Osteoblast (primary cell): ENCODE results near the gene ADGRG6. TPM values are rescaled to one million over a fixed set of nuclear protein-coding genes. Genes with fewer than 3 reads are reported as not detected.

Experiments
- DNase-seq: peaks from one replicate; pipeline ENCODE4 v3.0.0; 2011; ENCODE audit warnings: low spot score, mixed read lengths; ENCODE audit not compliant: insufficient read length; ENCODE audit errors: missing footprints
- H2AFZ ChIP-seq: 2 replicates; pipeline ENCODE4 v1.6.0; 2011; ENCODE audit warnings: mild to moderate bottlenecking, low read length
- H3K27ac ChIP-seq: 2 replicates; pipeline ENCODE4 v1.5.1; 2011; ENCODE audit warnings: mild to moderate bottlenecking, low read depth, low read length, moderate library complexity
- H3K27me3 ChIP-seq: 2 replicates; pipeline ENCODE4 v1.6.0; 2012; ENCODE audit warnings: mild to moderate bottlenecking, control low read depth, inconsistent platforms, low read length, moderate library complexity; ENCODE audit not compliant: insufficient read depth
- H3K36me3 ChIP-seq: 2 replicates; pipeline ENCODE4 v1.5.1; 2011; ENCODE audit warnings: mild to moderate bottlenecking, low read length, control low read depth, moderate library complexity; ENCODE audit not compliant: insufficient read depth
- H3K4me1 ChIP-seq: 2 replicates; pipeline ENCODE4 v1.5.1; 2011; ENCODE audit warnings: mild to moderate bottlenecking, low read length, control low read depth, moderate library complexity; ENCODE audit not compliant: insufficient read depth
- H3K4me2 ChIP-seq: 2 replicates; pipeline ENCODE4 v1.6.0; 2011; ENCODE audit warnings: mild to moderate bottlenecking, low read length; ENCODE audit not compliant: insufficient read depth
- H3K4me3 ChIP-seq: fragments of 200-600 bp; sonication (generic); 3 replicates; pipeline ENCODE4 v1.5.1; 2012; ENCODE audit warnings: mild to moderate bottlenecking, low read length, inconsistent platforms; ENCODE audit not compliant: insufficient read depth
- H3K79me2 ChIP-seq: 2 replicates; pipeline ENCODE4 v1.6.0; 2012; ENCODE audit warnings: mild to moderate bottlenecking, low read length, control low read depth, inconsistent platforms; ENCODE audit not compliant: insufficient read depth
- H3K9me3 ChIP-seq: 2 replicates; pipeline ENCODE4 v1.5.1; 2011; ENCODE audit warnings: low read depth, low read length, control low read depth
- H4K20me1 ChIP-seq: 2 replicates; pipeline ENCODE4 v1.6.0; 2012; ENCODE audit warnings: mild to moderate bottlenecking, low read length, control low read depth; ENCODE audit not compliant: insufficient read depth
- total RNA-seq: library from RNA; depleted of rRNA; stranded (reverse); fragments of >200 nt; gene quantifications from 2 replicates; pipeline ENCODE4 v1.2.3, GENCODE V29; 2012
- TF ChIP-seq, protein P1 (sequence below): IDR thresholded peaks from 2 replicates; pipeline ENCODE4 v1.5.1; 2011; ENCODE audit warnings: mild to moderate bottlenecking, low read depth, low read length, moderate library complexity; ENCODE audit errors: extremely low read depth

Gene ADGRG6
- total RNA-seq, 1 donor, result 0.36 TPM

DNA sequence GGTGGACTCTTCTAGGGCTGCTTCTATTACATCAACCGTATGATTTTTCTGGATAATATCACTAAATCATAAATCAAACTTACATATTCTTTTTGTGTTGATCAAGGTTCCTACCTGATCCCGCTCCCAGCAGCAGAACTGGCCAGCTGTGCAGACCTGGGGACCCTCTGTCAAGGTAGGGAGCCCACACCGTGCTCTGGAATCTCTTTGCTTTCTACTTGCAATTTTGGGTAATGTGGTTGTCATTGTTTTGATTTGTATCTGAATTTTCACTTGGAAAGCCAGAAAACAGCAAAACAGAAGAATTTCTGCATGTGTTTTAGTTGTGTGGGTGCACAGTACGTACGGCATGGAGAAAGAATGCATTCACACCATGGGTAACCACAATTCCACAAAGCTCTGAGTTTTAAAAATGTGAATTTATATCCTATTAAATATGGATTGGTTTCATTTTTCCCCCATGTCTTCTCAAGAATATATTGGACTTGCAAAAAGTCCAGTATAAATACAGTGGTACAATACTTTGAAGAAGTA lies 80.1 kb downstream of the ADGRG6 start:
- TF ChIP-seq, protein P1, sequence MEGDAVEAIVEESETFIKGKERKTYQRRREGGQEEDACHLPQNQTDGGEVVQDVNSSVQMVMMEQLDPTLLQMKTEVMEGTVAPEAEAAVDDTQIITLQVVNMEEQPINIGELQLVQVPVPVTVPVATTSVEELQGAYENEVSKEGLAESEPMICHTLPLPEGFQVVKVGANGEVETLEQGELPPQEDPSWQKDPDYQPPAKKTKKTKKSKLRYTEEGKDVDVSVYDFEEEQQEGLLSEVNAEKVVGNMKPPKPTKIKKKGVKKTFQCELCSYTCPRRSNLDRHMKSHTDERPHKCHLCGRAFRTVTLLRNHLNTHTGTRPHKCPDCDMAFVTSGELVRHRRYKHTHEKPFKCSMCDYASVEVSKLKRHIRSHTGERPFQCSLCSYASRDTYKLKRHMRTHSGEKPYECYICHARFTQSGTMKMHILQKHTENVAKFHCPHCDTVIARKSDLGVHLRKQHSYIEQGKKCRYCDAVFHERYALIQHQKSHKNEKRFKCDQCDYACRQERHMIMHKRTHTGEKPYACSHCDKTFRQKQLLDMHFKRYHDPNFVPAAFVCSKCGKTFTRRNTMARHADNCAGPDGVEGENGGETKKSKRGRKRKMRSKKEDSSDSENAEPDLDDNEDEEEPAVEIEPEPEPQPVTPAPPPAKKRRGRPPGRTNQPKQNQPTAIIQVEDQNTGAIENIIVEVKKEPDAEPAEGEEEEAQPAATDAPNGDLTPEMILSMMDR, result no peak
- Histone ChIP-seq H3K27me3 (no peaks in the 10 kb centered on the region), H3K27ac (no peak overlapping the region), H3K79me2 (no peaks in the 10 kb centered on the region), H3K9me3 (no peaks in the 10 kb centered on the region), H3K4me2 (peak overlapping the region; percentile 40), H3K4me1 (peaks cover 33% of the 10 kb centered on the region), H3K36me3 (no peaks in the 10 kb centered on the region), H3K4me3 (no peak overlapping the region), H2AFZ (no peak overlapping the region), H4K20me1 (no peaks in the 10 kb centered on the region)
- DNase-seq, result peak; percentile 47

DNA sequence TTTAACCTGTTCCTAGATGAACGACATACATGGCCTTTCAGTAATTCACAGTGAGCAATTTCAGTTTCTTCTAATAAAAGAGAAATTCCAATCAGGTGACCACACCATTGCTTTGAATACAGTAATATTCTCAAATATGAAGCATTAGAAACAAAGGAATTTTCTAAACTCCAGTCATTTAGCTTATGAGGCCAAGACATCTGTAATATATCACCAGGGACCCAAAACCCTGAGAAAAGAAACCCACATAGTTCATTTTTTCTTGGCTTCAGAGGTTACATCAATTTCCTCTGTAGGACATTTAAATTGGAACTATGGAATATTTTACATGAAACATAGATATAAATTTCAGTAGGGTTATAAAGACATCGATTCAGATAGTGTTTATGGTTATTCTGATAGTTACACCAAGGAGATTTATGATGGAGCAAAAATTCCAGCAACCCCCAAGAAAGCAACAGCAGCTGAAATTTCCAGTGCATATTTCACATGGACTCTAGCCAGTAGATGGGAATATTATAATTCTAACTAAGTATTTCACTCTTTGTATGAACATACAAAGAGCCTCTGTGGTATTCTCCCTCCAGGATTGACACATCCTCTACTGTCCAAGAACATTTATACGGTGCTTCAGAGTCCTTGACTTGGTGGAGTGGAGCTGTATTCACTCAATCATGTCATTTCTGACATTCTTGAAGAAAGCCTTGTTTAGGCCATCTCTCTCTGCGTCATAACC lies 82.9 kb downstream of the ADGRG6 start:
- peak; percentile 30 for DNase-seq

DNA sequence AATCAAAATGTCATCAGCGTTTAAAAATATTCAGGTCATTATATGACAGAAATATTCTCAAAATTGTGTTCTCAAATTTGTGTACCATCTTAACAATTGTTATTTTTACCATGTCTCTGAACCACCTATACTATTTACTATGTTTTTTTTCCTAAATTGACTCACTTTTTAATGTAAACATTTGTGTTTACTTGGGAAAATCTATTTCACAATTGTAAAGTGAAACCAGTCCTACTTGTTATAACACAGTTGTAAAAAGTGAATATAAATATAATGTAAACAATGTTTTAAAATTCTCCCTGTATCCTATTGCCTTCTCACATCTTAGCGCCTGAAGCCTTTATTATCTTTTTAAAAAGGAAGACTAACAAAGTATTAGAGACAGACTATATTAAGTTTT lies 83.5 kb downstream of the ADGRG6 start:
- H3K27me3 ChIP-seq, result no peaks in the 10 kb centered on the region
- no peaks in the 10 kb centered on the region for H3K79me2 ChIP-seq
- peaks cover 18% of the 10 kb centered on the region for H3K4me1 ChIP-seq
- H3K9me3 ChIP-seq, result no peaks in the 10 kb centered on the region
- H2AFZ ChIP-seq, result no peak overlapping the region
- H4K20me1 ChIP-seq, result no peaks in the 10 kb centered on the region
- DNase-seq, result no peak
- no peak overlapping the region for H3K4me3 ChIP-seq
- H3K27ac ChIP-seq, result peak overlapping the region; percentile 77
- H3K36me3 ChIP-seq, result no peaks in the 10 kb centered on the region
- TF ChIP-seq, protein P1, result no peak
- peak overlapping the region; percentile 61 for H3K4me2 ChIP-seq

More for the DNA sequence above, 82.9 kb downstream of the ADGRG6 start:
- H3K36me3 ChIP-seq, result no peaks in the 10 kb centered on the region
- peak overlapping the region; percentile 61 for H3K4me2 ChIP-seq
- H2AFZ ChIP-seq, result peak overlapping the region; percentile 58
- H3K27me3 ChIP-seq, result no peaks in the 10 kb centered on the region
- H3K9me3 ChIP-seq, result no peaks in the 10 kb centered on the region
- H4K20me1 ChIP-seq, result no peaks in the 10 kb centered on the region
- no peaks in the 10 kb centered on the region for H3K79me2 ChIP-seq
- peaks cover 18% of the 10 kb centered on the region for H3K4me1 ChIP-seq
- TF ChIP-seq, protein P1, result no peak
- H3K4me3 ChIP-seq, result no peak overlapping the region
- peak overlapping the region; percentile 77 for H3K27ac ChIP-seq

DNA sequence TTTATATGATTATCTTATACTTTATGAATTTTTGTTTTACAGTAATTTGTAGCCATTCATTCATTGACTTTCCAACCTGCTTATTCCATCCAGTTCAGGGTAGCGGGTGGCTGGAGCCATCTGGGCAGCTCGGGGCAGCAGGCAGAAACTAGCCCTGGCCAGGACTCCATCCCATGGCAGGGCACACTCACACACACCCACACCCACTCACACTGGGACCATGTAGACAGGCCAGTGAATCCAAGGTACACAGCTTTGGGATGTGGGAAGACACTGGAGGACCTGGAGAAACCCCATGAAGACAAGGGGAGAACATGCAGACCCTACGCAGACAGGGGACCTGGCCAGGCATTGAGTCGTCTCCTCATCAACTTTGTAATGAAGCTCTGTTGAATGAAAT lies 84.8 kb downstream of the ADGRG6 start:
- no peak for DNase-seq
- Histone ChIP-seq H2AFZ (no peak overlapping the region), H3K9me3 (no peaks in the 10 kb centered on the region), H3K4me2 (no peak overlapping the region), H3K4me3 (no peak overlapping the region), H3K4me1 (peaks cover 18% of the 10 kb centered on the region), H4K20me1 (no peaks in the 10 kb centered on the region), H3K27me3 (no peaks in the 10 kb centered on the region), H3K79me2 (no peaks in the 10 kb centered on the region), H3K36me3 (no peaks in the 10 kb centered on the region), H3K27ac (no peak overlapping the region)
- TF ChIP-seq, protein P1, result no peak
